Vagina (tissue), 2 donors: Measurements from ENCODE around the gene P2RY13. TPM values are rescaled to one million over a fixed set of nuclear protein-coding genes. Genes with fewer than 3 reads are reported as not detected.

Experiments used
- DNase-seq, 2 donors: peaks; one replicate each; pipeline ENCODE4 v3.0.0-alpha.2; 2017; ENCODE audit errors: extremely low spot score in 2 of 2
- H3K27ac ChIP-seq: fragments of 200-600 bp; sonication (generic); one replicate; pipeline ENCODE4 v1.5.1; 2019
- H3K27me3 ChIP-seq: fragments of 200-600 bp; sonication (generic); one replicate; pipeline ENCODE4 v1.5.1; 2019
- H3K36me3 ChIP-seq, 2 donors: fragments of 200-600 bp; sonication (generic); one replicate each; pipeline ENCODE4 v1.5.1; 2017 to 2019
- H3K4me1 ChIP-seq: fragments of 200-600 bp; sonication (generic); one replicate; pipeline ENCODE4 v1.5.1; 2019
- H3K4me3 ChIP-seq, 2 donors: fragments of 200-600 bp; sonication (generic); 1 replicate in 1 of 2; 2 replicates in 1 of 2; pipeline ENCODE4 v1.5.1; 2016 to 2019
- H3K9me3 ChIP-seq: fragments of 200-600 bp; sonication (generic); one replicate; pipeline ENCODE4 v1.5.1; 2019
- POLR2A ChIP-seq, 2 donors: fragments of 450-650 bp; IDR thresholded peaks; one replicate each; pipeline ENCODE4 v1.6.1; 2017; ENCODE audit warnings: antibody characterized with exemption in 2 of 2, mild to moderate bottlenecking in 2 of 2, moderate library complexity in 2 of 2
- POLR2AphosphoS5 ChIP-seq, 2 donors: sonication (generic); formaldehyde crosslinking; IDR thresholded peaks; one replicate each; pipeline ENCODE4 v1.9.0; 2017; ENCODE audit warnings: antibody characterized with exemption in 2 of 2, mild to moderate bottlenecking in 2 of 2, low read depth in 1 of 2; ENCODE audit not compliant: insufficient read depth in 1 of 2
- intact Hi-C: fragments of 100-400 bp; cut with DNase I; formaldehyde crosslinking; loops from one replicate; pipeline ENCODE4 v1.15.1; 2023
- total RNA-seq: library from RNA; depleted of rRNA; stranded (reverse); fragments of >200 nt; gene quantifications from one replicate; pipeline ENCODE4 v1.2.3, GENCODE V29; 2016
- TF ChIP-seq, protein P1 (sequence below), 3 experiments: fragments of 450-650 bp in 2 of 3; fragments of 200-600 bp in 1 of 3; sonication (generic) in 1 of 3; IDR thresholded peaks; one replicate each; pipeline ENCODE4 v1.5.1; 2017 to 2019; ENCODE audit warnings: antibody characterized with exemption in 3 of 3, mild to moderate bottlenecking in 2 of 3, moderate library complexity in 2 of 3

P2RY13 gene
- total RNA-seq, 1 donor from 2014 or later, result 0.98 TPM

DNA sequence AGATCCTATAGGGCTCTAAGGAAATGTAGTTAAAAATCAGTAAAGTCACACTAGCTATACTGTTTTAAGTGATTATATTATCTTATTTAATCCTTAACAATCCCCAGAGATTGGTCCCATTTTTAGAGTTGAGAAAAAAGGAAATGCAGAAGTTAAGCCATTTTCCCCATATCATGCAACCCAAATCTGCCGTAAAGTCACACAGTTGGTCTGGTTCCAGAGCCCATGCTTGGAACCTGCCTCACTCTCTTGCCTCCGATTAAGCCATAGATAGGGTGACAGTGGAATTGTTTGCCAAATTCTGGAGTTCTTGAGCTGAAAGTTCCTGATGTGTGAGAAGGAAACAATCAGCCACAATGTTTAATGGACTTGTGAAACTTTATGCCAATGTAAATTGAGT lies 2.3 kb upstream of the P2RY13 start:
- Histone ChIP-seq H3K27me3 (no peaks in the 10 kb centered on the region), H3K36me3 (no peaks in the 10 kb centered on the region), H3K27ac (no peak overlapping the region), H3K9me3 (no peaks in the 10 kb centered on the region), H3K4me1 (peaks cover 16% of the 10 kb centered on the region), H3K4me3 (no peak overlapping the region)
- DNase-seq, result no peak
- TF ChIP-seq POLR2A (IDR thresholded peaks at IDR 0.05) (no peak), POLR2AphosphoS5 (IDR thresholded peaks at IDR 0.05; ENCODE audit: insufficient read depth in 1 of 2, low read depth in 1 of 2) (no peak)
- TF ChIP-seq, protein P1, sequence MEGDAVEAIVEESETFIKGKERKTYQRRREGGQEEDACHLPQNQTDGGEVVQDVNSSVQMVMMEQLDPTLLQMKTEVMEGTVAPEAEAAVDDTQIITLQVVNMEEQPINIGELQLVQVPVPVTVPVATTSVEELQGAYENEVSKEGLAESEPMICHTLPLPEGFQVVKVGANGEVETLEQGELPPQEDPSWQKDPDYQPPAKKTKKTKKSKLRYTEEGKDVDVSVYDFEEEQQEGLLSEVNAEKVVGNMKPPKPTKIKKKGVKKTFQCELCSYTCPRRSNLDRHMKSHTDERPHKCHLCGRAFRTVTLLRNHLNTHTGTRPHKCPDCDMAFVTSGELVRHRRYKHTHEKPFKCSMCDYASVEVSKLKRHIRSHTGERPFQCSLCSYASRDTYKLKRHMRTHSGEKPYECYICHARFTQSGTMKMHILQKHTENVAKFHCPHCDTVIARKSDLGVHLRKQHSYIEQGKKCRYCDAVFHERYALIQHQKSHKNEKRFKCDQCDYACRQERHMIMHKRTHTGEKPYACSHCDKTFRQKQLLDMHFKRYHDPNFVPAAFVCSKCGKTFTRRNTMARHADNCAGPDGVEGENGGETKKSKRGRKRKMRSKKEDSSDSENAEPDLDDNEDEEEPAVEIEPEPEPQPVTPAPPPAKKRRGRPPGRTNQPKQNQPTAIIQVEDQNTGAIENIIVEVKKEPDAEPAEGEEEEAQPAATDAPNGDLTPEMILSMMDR (IDR thresholded peaks at IDR 0.05), result no peak
- intact Hi-C loops, result no loop called here

DNA sequence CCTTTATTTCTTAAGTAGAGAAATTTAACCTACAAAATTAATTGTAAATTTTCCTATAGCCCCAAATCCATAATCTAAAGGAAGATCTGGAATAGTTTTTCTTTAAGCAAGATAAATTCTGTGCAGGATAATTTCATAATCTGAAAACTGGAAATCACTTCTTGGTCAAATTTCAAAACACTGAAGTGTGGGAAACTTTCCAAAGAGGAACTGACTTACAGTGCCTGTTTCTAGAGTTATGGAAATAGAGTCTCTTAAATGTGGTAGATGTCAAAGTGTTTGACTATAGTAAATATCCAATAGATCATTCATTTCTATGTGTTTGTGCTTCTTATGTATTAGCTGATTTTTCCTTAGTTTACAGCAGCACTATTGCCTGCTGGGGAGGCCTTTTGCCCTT lies 1.6 kb upstream of the P2RY13 start:
- no peak for DNase-seq
- intact Hi-C loops, result no loop called here
- Histone ChIP-seq H3K9me3 (no peaks in the 10 kb centered on the region), H3K27ac (no peak overlapping the region), H3K36me3 (no peaks in the 10 kb centered on the region), H3K4me3 (no peak overlapping the region), H3K27me3 (no peaks in the 10 kb centered on the region), H3K4me1 (peaks cover 16% of the 10 kb centered on the region)
- TF ChIP-seq POLR2A (IDR thresholded peaks at IDR 0.05), result no peak
- no peak for TF ChIP-seq POLR2AphosphoS5 (IDR thresholded peaks at IDR 0.05; ENCODE audit: insufficient read depth in 1 of 2, low read depth in 1 of 2)
- TF ChIP-seq, protein P1 (IDR thresholded peaks at IDR 0.05), result no peak

DNA sequence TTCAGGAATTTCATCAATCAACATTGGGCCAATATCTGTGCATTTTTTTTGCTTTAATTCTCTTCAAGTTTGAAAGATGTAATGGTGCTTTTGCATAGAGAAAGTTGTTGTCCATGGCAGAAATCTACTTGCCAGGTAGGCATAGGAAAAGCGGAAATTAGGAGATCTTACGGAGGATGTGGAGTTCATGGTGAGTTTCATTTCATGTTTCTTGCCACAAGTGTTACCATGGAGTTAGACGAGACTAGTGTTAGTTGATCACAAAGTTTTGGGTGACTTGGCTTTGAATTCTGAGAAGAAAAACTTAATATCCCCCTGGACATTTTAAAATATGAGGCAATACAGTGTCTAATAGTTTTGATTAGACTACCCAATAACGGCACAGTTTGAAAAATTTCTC lies 1.0 kb upstream of the P2RY13 start:
- no peak for DNase-seq
- H3K36me3 ChIP-seq, result no peaks in the 10 kb centered on the region
- peaks cover 16% of the 10 kb centered on the region for H3K4me1 ChIP-seq
- H3K4me3 ChIP-seq, result no peak overlapping the region
- no peaks in the 10 kb centered on the region for H3K27me3 ChIP-seq
- H3K9me3 ChIP-seq, result no peaks in the 10 kb centered on the region
- intact Hi-C loops, result no loop called here
- TF ChIP-seq POLR2AphosphoS5 (IDR thresholded peaks at IDR 0.05; ENCODE audit: insufficient read depth in 1 of 2, low read depth in 1 of 2) (no peak), POLR2A (IDR thresholded peaks at IDR 0.05) (no peak)
- TF ChIP-seq, protein P1 (IDR thresholded peaks at IDR 0.05), result no peak
- no peak overlapping the region for H3K27ac ChIP-seq

DNA sequence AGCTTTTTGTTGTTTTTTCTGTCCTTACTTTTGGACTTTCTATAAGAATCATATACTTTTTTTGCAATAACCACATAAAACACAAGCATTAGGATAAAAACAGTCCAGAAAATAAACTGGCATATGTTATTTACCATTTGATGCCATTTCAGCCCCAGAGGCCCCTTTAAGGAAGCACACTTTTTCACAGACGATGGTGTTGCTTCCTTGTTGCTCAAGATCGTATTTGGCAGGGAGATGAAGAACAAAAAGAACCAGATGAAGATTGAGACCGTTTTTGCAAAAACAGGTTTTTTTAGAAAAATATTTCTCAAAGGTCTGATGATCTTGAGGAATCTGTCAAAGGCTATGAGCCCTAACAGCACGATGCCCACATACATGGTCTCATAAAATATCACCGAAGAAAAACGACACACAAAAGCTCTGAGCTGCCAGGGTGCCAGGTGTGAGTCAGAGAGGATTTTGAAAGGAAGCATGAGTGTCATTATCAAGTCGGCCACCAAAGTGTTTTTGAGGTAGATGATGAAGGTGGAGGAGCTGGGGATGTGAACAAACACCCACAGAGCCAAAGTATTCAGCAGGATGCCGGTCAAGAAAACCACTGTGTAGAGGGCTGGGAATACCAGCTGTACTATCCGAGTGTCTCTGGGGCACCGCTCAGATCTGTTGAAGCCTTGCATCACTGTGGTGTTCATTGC lies 902 bp downstream of the P2RY13 start:
- H3K36me3 ChIP-seq, result no peaks in the 10 kb centered on the region
- intact Hi-C loops, result no loop called here
- no peaks in the 10 kb centered on the region for H3K9me3 ChIP-seq
- H3K27me3 ChIP-seq, result no peaks in the 10 kb centered on the region
- H3K4me3 ChIP-seq, result peak overlapping the region in 1 of 2 donors; percentile 18
- H3K27ac ChIP-seq, result no peak overlapping the region
- H3K4me1 ChIP-seq, result peaks cover 16% of the 10 kb centered on the region
- TF ChIP-seq, protein P1 (IDR thresholded peaks at IDR 0.05), result no peak
- TF ChIP-seq POLR2A (IDR thresholded peaks at IDR 0.05) (no peak), POLR2AphosphoS5 (IDR thresholded peaks at IDR 0.05; ENCODE audit: insufficient read depth in 1 of 2, low read depth in 1 of 2) (no peak)
- DNase-seq, result no peak

DNA sequence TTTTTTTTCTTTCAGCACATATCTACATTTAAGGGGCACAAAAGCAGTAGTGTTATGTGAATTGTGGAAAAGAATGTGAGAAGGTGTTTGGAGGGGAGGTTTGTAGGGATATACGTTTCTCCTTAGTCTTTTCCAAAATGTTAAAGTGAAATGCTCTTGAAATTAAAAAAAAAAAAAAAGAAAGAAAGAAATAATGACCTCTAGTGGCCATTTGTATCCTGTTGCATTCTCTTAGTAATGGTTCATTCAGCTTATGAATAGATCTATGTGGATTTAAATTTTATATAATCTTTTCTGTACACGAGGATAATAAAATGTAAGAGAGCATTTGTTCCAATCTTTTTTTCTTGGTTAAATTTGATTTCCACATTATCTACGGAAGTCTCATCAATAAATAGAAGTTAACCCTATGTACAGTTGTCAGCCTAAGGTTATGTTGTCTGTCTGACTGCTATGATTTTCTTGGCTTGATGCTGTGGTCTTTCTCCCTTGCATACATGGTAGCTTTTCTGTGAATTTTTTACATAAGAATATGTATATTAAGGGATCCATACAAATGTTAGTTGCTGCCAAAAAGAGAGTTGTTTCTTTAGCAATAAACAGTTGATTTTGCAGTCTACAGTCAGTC lies 1.7 kb downstream of the P2RY13 start:
- H3K9me3 ChIP-seq, result no peaks in the 10 kb centered on the region
- H3K27me3 ChIP-seq, result no peaks in the 10 kb centered on the region
- H3K4me3 ChIP-seq, result no peak overlapping the region
- no peaks in the 10 kb centered on the region for H3K36me3 ChIP-seq
- H3K27ac ChIP-seq, result no peak overlapping the region
- peaks cover 16% of the 10 kb centered on the region for H3K4me1 ChIP-seq
- DNase-seq, result no peak
- TF ChIP-seq, protein P1 (IDR thresholded peaks at IDR 0.05), result peak in 2 of 3 experiments; percentile 14 to 38
- no peak for TF ChIP-seq POLR2AphosphoS5 (IDR thresholded peaks at IDR 0.05; ENCODE audit: insufficient read depth in 1 of 2, low read depth in 1 of 2)
- intact Hi-C loops, result no loop called here
